GM18858 (cell line): ENCODE data around the gene RPRD1B.

Experiments
- ATAC-seq: cut with Tn5 transposase; IDR thresholded peaks from one replicate; pipeline ENCODE4 v1.9.1; 2021; ENCODE audit not compliant: unreplicated experiment

The RPRD1B gene

GRCh38 chr20:38036366-38036765 is 2.8 kb downstream of the RPRD1B start:
- no peak for ATAC-seq

GRCh38 chr20:38040276-38040675 is 6.7 kb downstream of the RPRD1B start:
- ATAC-seq = no peak

GRCh38 chr20:38043512-38044300 is 10.2 kb downstream of the RPRD1B start:
- no peak for ATAC-seq

GRCh38 chr20:38044685-38045084 is 11.1 kb downstream of the RPRD1B start:
- ATAC-seq = no peak

GRCh38 chr20:38046572-38046971 is 13.0 kb downstream of the RPRD1B start:
- no peak for ATAC-seq

- no peak for ATAC-seq
These were observed 16.3 kb downstream of the RPRD1B start for GRCh38 chr20:38049800-38050199.

- no peak for ATAC-seq
These were observed 17.1 kb downstream of the RPRD1B start for GRCh38 chr20:38050686-38051085.

- no peak for ATAC-seq
These were observed 19.3 kb downstream of the RPRD1B start for GRCh38 chr20:38052870-38053269.

GRCh38 chr20:38054647-38055046 is 21.1 kb downstream of the RPRD1B start:
- no peak for ATAC-seq

GRCh38 chr20:38055294-38055693 is 21.7 kb downstream of the RPRD1B start:
- no peak for ATAC-seq

- no peak for ATAC-seq
These were observed 22.3 kb downstream of the RPRD1B start for GRCh38 chr20:38055848-38056247.

GRCh38 chr20:38057351-38057972 is 23.9 kb downstream of the RPRD1B start:
- ATAC-seq = peak; percentile 50

- ATAC-seq = no peak
These were observed 26.3 kb downstream of the RPRD1B start for GRCh38 chr20:38059832-38060231.

GRCh38 chr20:38060536-38060935 is 27.0 kb downstream of the RPRD1B start:
- ATAC-seq = no peak

- ATAC-seq = no peak
These were observed 27.6 kb downstream of the RPRD1B start for GRCh38 chr20:38061109-38061508.

GRCh38 chr20:38062890-38063289 is 29.3 kb downstream of the RPRD1B start:
- no peak for ATAC-seq

- no peak for ATAC-seq
These were observed 30.5 kb downstream of the RPRD1B start for GRCh38 chr20:38063911-38064530.

GRCh38 chr20:38065764-38066375 is 32.3 kb downstream of the RPRD1B start:
- ATAC-seq = no peak

GRCh38 chr20:38066969-38067716 is 33.6 kb downstream of the RPRD1B start:
- ATAC-seq = no peak

- ATAC-seq = no peak
These were observed 34.3 kb downstream of the RPRD1B start for GRCh38 chr20:38067717-38068365.

GRCh38 chr20:38072898-38073297 is 39.4 kb downstream of the RPRD1B start:
- no peak for ATAC-seq
